Thymus (tissue), 11 donors: ENCODE data around the gene GRM1. TPM values are rescaled to one million over a fixed set of nuclear protein-coding genes. Genes with fewer than 3 reads are reported as not detected.

Experiments used
- DNase-seq, 9 donors: peaks; one replicate each; pipeline ENCODE4 v3.0.0-alpha.2; 2013; ENCODE audit warnings: low spot score in 9 of 9, low read depth in 6 of 9, missing footprints in 1 of 9
- H3K27ac ChIP-seq, 2 donors: one replicate each; pipeline ENCODE4 v1.5.1; 2013; ENCODE audit warnings: control low read depth in 1 of 2, low read depth in 1 of 2, low read length in 1 of 2, mild to moderate bottlenecking in 1 of 2, moderate library complexity in 1 of 2
- H3K27me3 ChIP-seq, 2 donors: one replicate each; pipeline ENCODE4 v1.5.1; 2013; ENCODE audit warnings: low read length in 1 of 2; ENCODE audit not compliant: control insufficient read depth in 2 of 2, insufficient read depth in 1 of 2
- H3K36me3 ChIP-seq, 2 donors: one replicate each; pipeline ENCODE4 v1.5.1; 2013; ENCODE audit warnings: low read length in 1 of 2, mild to moderate bottlenecking in 1 of 2, moderate library complexity in 1 of 2; ENCODE audit not compliant: control insufficient read depth in 2 of 2, insufficient read depth in 2 of 2
- H3K4me1 ChIP-seq, 2 donors: one replicate each; pipeline ENCODE4 v1.5.1; 2013; ENCODE audit warnings: low read length in 2 of 2; ENCODE audit not compliant: control insufficient read depth in 2 of 2, insufficient read depth in 2 of 2
- H3K4me3 ChIP-seq, 2 donors: one replicate each; pipeline ENCODE4 v1.5.1; 2013; ENCODE audit warnings: low read length in 2 of 2, control low read depth in 1 of 2, mild to moderate bottlenecking in 1 of 2
- H3K9me3 ChIP-seq, 2 donors: one replicate each; pipeline ENCODE4 v1.5.1; 2013; ENCODE audit warnings: low read length in 1 of 2, mild to moderate bottlenecking in 1 of 2; ENCODE audit not compliant: control insufficient read depth in 2 of 2, insufficient read depth in 1 of 2
- WGBS: extraction: QIAGEN DNeasy Blood & Tissue Kit; methylation state at CpG from one replicate; pipeline ENCODE4 v1.1.7; 2013; 5-methylcytosine and 5-hydroxymethylcytosine counted together
- polyA plus RNA-seq: library from polyadenylated mRNA; stranded (reverse); fragments of 200-250 nt; gene quantifications from one replicate; pipeline ENCODE4 v1.2.3, GENCODE V29; 2013
- total RNA-seq: library from RNA; stranded (reverse); fragments of 120-200 nt; gene quantifications from one replicate; pipeline ENCODE4 v1.2.4, GENCODE V29; 2013
- donor health status: healthy.

Gene GRM1
- total and polyA plus RNA-seq, 2 donors, result under 0.01 to 0.05 TPM

- Histone ChIP-seq H3K27ac (no peak overlapping the region), H3K36me3 (no peaks in the 10 kb centered on the region), H3K4me3 (no peak overlapping the region), H3K9me3 (no peaks in the 10 kb centered on the region), H3K27me3 (no peaks in the 10 kb centered on the region), H3K4me1 (no peaks in the 10 kb centered on the region)
- DNase-seq, result no peak
- 92% methylated on average over 7 of the region's 7 CpGs for WGBS
These were observed 58.5 kb downstream of the GRM1 start for GRCh38 chr6:146087386-146087785.

DNA sequence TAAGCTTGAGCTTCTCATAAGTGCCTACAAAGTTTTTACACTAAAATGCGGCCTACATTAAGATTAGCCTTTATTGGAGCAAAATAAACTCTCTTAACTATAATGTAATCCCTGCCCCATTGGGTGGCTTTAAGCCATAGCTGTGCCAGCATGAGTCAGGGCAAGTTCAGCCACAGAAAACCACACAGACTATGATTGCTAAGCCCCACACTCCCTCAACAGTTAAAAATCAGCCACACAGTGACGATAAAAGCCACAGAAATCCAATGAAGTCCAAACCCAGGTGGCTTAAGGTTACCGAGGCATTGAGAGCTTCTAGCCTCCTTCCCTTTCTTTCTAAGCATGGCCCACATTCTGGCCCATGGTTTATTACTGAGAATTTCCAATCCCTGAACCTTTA lies 61.6 kb downstream of the GRM1 start:
- no peaks in the 10 kb centered on the region for H3K27me3 ChIP-seq
- no peak for DNase-seq
- no peaks in the 10 kb centered on the region for H3K36me3 ChIP-seq
- no peak overlapping the region for H3K27ac ChIP-seq
- H3K9me3 ChIP-seq, result no peaks in the 10 kb centered on the region
- H3K4me1 ChIP-seq, result no peaks in the 10 kb centered on the region
- H3K4me3 ChIP-seq, result no peak overlapping the region
- 78% methylated on average over 3 of the region's 3 CpGs for whole genome bisulfite sequencing

GRCh38 chr6:146092961-146093686 lies 64.3 kb downstream of the GRM1 start:
- H3K27me3 ChIP-seq, result no peaks in the 10 kb centered on the region
- H3K4me3 ChIP-seq, result no peak overlapping the region
- DNase-seq, result no peak
- no peaks in the 10 kb centered on the region for H3K9me3 ChIP-seq
- no peaks in the 10 kb centered on the region for H3K36me3 ChIP-seq
- WGBS, result 88% methylated on average over 3 of the region's 3 CpGs
- no peaks in the 10 kb centered on the region for H3K4me1 ChIP-seq
- no peak overlapping the region for H3K27ac ChIP-seq

DNA sequence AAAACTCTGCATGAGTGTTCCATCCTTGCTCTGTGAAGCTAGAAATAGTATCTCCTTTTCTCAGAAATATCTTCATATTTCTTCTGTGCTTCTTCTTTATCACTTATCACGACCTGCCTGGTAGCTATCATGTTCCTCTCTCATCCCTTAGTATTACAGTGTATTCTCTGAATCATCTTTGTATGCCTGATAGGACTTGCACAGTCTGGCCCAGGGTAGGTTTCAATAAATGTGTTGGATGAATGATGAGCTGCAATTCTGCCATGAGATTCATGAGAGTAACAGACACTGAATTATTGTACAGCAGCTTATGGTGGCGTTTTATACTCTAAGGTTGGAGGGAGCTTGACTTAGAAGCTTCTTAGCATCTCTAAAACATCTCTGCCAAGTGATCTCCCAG lies 66.6 kb downstream of the GRM1 start:
- no peak overlapping the region for H3K4me3 ChIP-seq
- DNase-seq, result no peak
- H3K4me1 ChIP-seq, result no peaks in the 10 kb centered on the region
- no peaks in the 10 kb centered on the region for H3K36me3 ChIP-seq
- no peaks in the 10 kb centered on the region for H3K9me3 ChIP-seq
- no peak overlapping the region for H3K27ac ChIP-seq
- WGBS, result 83% methylated on average over 2 of the region's 2 CpGs
- H3K27me3 ChIP-seq, result no peaks in the 10 kb centered on the region

- Histone ChIP-seq H3K27ac (no peak overlapping the region), H3K27me3 (no peaks in the 10 kb centered on the region), H3K4me3 (no peak overlapping the region), H3K4me1 (no peaks in the 10 kb centered on the region), H3K36me3 (no peaks in the 10 kb centered on the region), H3K9me3 (no peaks in the 10 kb centered on the region)
- DNase-seq, result no peak
- 98% methylated on average over 2 of the region's 2 CpGs for WGBS
These were observed 68.7 kb downstream of the GRM1 start for GRCh38 chr6:146097586-146097985.

DNA sequence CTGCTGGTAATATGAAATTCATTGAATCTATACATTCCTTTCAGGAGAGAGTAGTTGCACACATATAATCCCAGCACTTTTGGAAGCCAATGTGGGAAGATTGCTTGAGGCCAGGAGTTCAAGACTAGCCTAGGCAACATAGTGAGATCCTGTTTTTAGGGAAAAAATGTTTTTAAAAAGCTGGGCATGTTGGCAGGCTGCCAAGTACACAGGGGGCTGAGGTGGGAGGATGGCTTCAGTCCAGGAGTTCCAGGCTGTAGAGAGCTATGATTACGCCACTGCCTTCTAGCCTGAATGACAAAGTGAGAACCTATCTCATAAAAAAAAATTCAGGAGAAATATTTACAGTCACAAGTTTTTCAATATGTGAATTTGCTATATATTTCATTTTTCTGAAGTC lies 71.9 kb downstream of the GRM1 start:
- Histone ChIP-seq H3K36me3 (no peaks in the 10 kb centered on the region), H3K27ac (no peak overlapping the region), H3K4me3 (no peak overlapping the region), H3K9me3 (no peaks in the 10 kb centered on the region), H3K27me3 (no peaks in the 10 kb centered on the region), H3K4me1 (no peaks in the 10 kb centered on the region)
- DNase-seq, result no peak
- 84% methylated on average over 1 of the region's 1 CpG for WGBS

- Histone ChIP-seq H3K9me3 (no peaks in the 10 kb centered on the region), H3K27me3 (no peaks in the 10 kb centered on the region), H3K4me3 (no peak overlapping the region), H3K36me3 (no peaks in the 10 kb centered on the region), H3K4me1 (no peaks in the 10 kb centered on the region), H3K27ac (no peak overlapping the region)
- DNase-seq, result no peak
- WGBS, result 72% methylated on average over 3 of the region's 3 CpGs
These were observed 74.7 kb downstream of the GRM1 start for GRCh38 chr6:146103416-146104072.

GRCh38 chr6:146106532-146106931 lies 77.7 kb downstream of the GRM1 start:
- no peak for DNase-seq
- peaks cover 0 to 3% of the 10 kb centered on the region in 2 donors for H3K9me3 ChIP-seq
- no peak overlapping the region for H3K4me3 ChIP-seq
- 85% methylated on average over 2 of the region's 2 CpGs for WGBS
- no peaks in the 10 kb centered on the region for H3K4me1 ChIP-seq
- H3K27me3 ChIP-seq, result no peaks in the 10 kb centered on the region
- no peaks in the 10 kb centered on the region for H3K36me3 ChIP-seq
- no peak overlapping the region for H3K27ac ChIP-seq

DNA sequence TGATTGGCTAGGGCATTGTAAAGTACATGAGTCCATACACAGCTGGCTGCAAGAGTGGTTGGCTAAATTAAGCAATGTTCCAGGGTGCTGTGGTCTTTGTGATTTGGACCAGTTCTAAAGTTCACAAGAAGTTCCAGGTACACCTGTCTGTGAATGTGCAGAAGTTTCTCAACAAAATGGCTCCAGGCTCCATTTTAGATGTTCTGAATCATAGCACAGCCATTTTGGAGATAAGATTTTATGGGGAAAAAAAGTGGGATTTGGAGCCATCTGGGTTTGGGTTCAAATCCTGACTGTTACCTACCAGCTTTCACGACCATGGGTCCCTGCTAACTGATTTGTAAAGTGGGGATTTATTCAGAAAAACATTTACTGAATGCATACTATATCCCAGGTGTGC lies 82.1 kb downstream of the GRM1 start:
- H3K4me1 ChIP-seq, result no peaks in the 10 kb centered on the region
- WGBS, result 55% methylated on average over 1 of the region's 1 CpG

More for the DNA sequence above, 82.1 kb downstream of the GRM1 start:
- H3K9me3 ChIP-seq, result peaks cover 0 to 3% of the 10 kb centered on the region in 2 donors
- no peak overlapping the region for H3K27ac ChIP-seq
- no peak overlapping the region for H3K4me3 ChIP-seq
- H3K27me3 ChIP-seq, result no peaks in the 10 kb centered on the region
- no peak for DNase-seq
- H3K36me3 ChIP-seq, result no peaks in the 10 kb centered on the region
